Measurements from ENCODE around the gene TAS2R60.

TAS2R60 gene

GRCh38 chr7:143448429-143448828, 5.2 kb downstream of the TAS2R60 start:
- TF ChIP-seq CTCF (IDR thresholded peaks at IDR 0.05; ENCODE audit: extremely low read depth, missing control alignments), result no peak
- no peak for DNase-seq (ENCODE audit: low spot score)

- DNase-seq (ENCODE audit: low spot score), result no peak
- no peak for TF ChIP-seq CTCF (IDR thresholded peaks at IDR 0.05; ENCODE audit: extremely low read depth, missing control alignments)
Measured at GRCh38 chr7:143449793-143450192, 6.5 kb downstream of the TAS2R60 start.

GRCh38 chr7:143451122-143451521, 7.9 kb downstream of the TAS2R60 start:
- no peak for DNase-seq (ENCODE audit: low spot score)
- TF ChIP-seq CTCF (IDR thresholded peaks at IDR 0.05; ENCODE audit: extremely low read depth, missing control alignments), result no peak

GRCh38 chr7:143451746-143452145, 8.5 kb downstream of the TAS2R60 start:
- no peak for TF ChIP-seq CTCF (IDR thresholded peaks at IDR 0.05; ENCODE audit: extremely low read depth, missing control alignments)
- no peak for DNase-seq (ENCODE audit: low spot score)

GRCh38 chr7:143452495-143452894, 9.2 kb downstream of the TAS2R60 start:
- TF ChIP-seq CTCF (IDR thresholded peaks at IDR 0.05; ENCODE audit: extremely low read depth, missing control alignments), result no peak
- no peak for DNase-seq (ENCODE audit: low spot score)

GRCh38 chr7:143454091-143454680, 10.9 kb downstream of the TAS2R60 start:
- DNase-seq (ENCODE audit: low spot score), result no peak
- no peak for TF ChIP-seq CTCF (IDR thresholded peaks at IDR 0.05; ENCODE audit: extremely low read depth, missing control alignments)

- no peak for TF ChIP-seq CTCF (IDR thresholded peaks at IDR 0.05; ENCODE audit: extremely low read depth, missing control alignments)
- no peak for DNase-seq (ENCODE audit: low spot score)
Measured at GRCh38 chr7:143455491-143455890, 12.2 kb downstream of the TAS2R60 start.
